ENCODE measurements around the gene AQP1.

DNA sequence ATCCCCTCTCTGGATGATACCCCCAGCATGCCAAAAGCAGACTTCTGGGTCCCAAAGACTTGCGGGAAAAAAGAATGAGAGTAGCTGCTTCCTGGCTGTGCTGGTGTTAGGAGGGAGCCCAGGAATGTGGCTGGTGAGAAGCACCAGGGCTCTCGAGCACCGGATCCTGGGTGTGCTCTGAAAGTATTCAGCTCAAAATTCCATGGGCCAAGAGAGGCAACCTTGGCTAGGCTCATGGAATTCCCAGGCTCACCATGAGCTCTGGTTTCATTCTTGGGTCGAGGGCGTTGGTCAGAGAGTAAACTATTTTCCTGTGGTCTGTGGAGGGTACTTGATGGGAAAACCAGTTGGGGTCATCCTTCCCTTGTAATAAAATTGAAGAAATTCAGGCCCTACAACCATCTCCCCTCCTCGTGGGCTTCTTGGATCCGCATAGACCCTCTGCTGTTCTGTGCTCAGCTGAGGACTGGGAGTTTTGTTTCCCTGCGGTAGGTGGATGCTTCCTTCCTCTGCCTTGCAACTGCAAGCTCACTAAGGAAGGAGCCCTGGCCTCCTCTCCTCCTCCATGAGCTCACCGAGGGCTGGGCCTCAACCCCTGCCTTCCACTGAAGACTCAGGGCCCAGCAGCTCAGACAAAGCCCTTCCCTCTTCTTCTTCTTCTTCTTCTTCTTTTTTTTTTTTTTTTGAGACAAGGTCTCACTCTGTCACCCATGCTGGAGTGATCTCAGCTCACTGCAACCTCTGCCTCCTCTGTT, 34.5 kb upstream of the AQP1 start:
- TF ChIP-seq, protein P1, sequence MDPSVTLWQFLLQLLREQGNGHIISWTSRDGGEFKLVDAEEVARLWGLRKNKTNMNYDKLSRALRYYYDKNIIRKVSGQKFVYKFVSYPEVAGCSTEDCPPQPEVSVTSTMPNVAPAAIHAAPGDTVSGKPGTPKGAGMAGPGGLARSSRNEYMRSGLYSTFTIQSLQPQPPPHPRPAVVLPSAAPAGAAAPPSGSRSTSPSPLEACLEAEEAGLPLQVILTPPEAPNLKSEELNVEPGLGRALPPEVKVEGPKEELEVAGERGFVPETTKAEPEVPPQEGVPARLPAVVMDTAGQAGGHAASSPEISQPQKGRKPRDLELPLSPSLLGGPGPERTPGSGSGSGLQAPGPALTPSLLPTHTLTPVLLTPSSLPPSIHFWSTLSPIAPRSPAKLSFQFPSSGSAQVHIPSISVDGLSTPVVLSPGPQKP (IDR thresholded peaks at IDR 0.05; ENCODE audit: low read depth, low read length), result no peak
- TF ChIP-seq ZSCAN29 (IDR thresholded peaks at IDR 0.05), result no peak
- no peak for TF ChIP-seq MYC (IDR thresholded peaks at IDR 0.05; ENCODE audit: insufficient read depth, insufficient read length, insufficient replicate concordance, low read length, severe bottlenecking)
- no peak for TF ChIP-seq RAD21 (IDR thresholded peaks at IDR 0.05; ENCODE audit: insufficient read depth, low read depth, low read length)
